ENCODE results near the gene UBE2I.

The UBE2I gene

DNA sequence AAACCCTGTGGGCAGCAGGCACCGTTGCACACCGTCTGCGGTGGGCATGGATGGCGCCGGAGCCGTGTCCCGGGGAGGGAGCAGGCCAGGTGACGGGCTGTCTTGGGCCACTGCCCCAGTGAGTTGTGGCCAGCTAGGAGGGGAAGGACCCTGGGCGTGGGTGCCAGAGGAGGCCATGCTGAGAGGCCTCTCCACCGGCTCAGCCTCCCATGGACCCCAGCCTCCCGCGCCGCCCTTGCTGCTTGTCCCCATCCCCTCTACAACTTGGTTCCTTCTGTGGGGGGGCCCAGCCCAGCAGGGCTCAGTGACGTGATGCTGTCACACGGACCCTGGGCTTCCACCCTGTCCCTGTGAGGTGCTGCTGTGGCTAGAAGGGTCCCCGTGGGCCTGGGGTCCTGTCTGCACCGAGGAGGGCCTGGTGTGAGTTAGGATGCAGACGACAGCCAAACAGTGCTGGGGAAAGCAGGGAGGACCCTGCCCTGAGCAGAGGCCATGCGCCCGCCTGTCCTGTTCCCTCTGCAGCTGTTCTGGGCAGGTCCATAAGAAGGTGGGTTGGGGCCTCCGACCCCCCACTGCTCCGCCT is 11.3 kb downstream of the UBE2I start:
- Histone ChIP-seq H3K27me3 (ENCODE audit: control insufficient read depth in 3 of 3, insufficient read depth in 3 of 3, low read depth in 1 of 3, low read length in 3 of 3) (no peaks in the 10 kb centered on the region), H3K9ac (ENCODE audit: low read depth, low read length, poor library complexity) (peak overlapping the region; percentile 60), H4K8ac (ENCODE audit: low read depth, low read length) (no peak overlapping the region), H3K4ac (ENCODE audit: low read length) (no peak overlapping the region), H2BK12ac (ENCODE audit: low read length) (peak overlapping the region; percentile 22), H2AK5ac (ENCODE audit: low read depth, low read length) (no peak overlapping the region), H3K14ac (ENCODE audit: low read length) (no peak overlapping the region), H3K4me2 (ENCODE audit: insufficient read depth, low read length, poor library complexity, severe bottlenecking) (no peak overlapping the region), H3K9me3 (replicated peaks in 1 of 2; ENCODE audit: control insufficient read depth in 2 of 2, insufficient read depth in 1 of 2, low read depth in 1 of 2, low read length in 2 of 2) (peaks cover 0 to 4% of the 10 kb centered on the region in 2 donors), H3K36me3 (replicated peaks in 1 of 2; ENCODE audit: control insufficient read depth in 2 of 2, insufficient read depth in 2 of 2, low read length in 2 of 2) (peaks cover 76 to 95% of the 10 kb centered on the region in 2 donors), H2BK5ac (ENCODE audit: low read length) (peak overlapping the region; percentile 13), H3K4me3 (ENCODE audit: low read length in 2 of 2) (peak overlapping the region in 1 of 2 donors; percentile 22), H2AFZ (ENCODE audit: low read length) (no peak overlapping the region), H2BK15ac (ENCODE audit: low read length) (no peak overlapping the region), H3K23ac (ENCODE audit: low read depth, low read length, poor library complexity) (no peak overlapping the region), H3K18ac (ENCODE audit: low read length) (no peak overlapping the region), H3K27ac (replicated peaks; ENCODE audit: low read length) (no peak overlapping the region), H3K4me1 (ENCODE audit: control insufficient read depth in 2 of 2, insufficient read depth in 1 of 2, low read depth in 1 of 2, low read length in 2 of 2) (no peaks in the 10 kb centered on the region), H2BK120ac (ENCODE audit: low read depth, low read length) (no peak overlapping the region), H4K91ac (ENCODE audit: low read depth, low read length, poor library complexity) (no peak overlapping the region), H3K79me1 (ENCODE audit: low read depth, low read length) (peaks cover 30% of the 10 kb centered on the region)
- no CpG with 5 or more reads among the region's 22 CpGs for WGBS, 2 donors (ENCODE audit: extremely low coverage in 2 of 2, insufficient read length in 2 of 2, insufficient replicate concordance in 1 of 2)
- no peak for DNase-seq (ENCODE audit: low spot score)

DNA sequence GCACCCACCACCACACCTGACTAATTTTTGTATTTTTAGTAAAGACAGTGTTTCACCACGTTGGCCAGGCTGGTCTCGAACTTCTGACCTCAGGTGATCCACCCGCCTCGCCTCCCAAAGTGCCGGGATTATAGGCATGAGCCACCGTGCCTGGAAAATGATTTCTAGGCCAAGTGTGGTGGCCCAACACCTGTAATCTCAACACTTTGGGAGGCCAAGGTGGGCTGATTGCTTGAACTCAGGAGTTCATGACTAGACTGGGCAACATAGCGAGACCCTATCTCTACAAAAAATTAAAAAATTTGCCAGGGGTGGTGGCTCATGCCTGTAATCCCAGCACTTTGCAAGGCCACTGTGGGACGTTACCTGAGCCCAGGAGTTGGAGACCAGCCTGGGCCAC is 13.0 kb downstream of the UBE2I start:
- H3K4ac ChIP-seq (ENCODE audit: low read length), result no peak overlapping the region
- peaks cover 21% of the 10 kb centered on the region for H3K79me1 ChIP-seq (ENCODE audit: low read depth, low read length)
- H3K4me3 ChIP-seq (ENCODE audit: low read length in 2 of 2), result no peak overlapping the region
- WGBS, 2 donors (ENCODE audit: extremely low coverage in 2 of 2, insufficient read length in 2 of 2, insufficient replicate concordance in 1 of 2), result no CpG with 5 or more reads among the region's 8 CpGs
- no peak overlapping the region for H2AFZ ChIP-seq (ENCODE audit: low read length)
- H3K18ac ChIP-seq (ENCODE audit: low read length), result no peak overlapping the region
- peaks cover 0 to 4% of the 10 kb centered on the region in 2 donors for H3K9me3 ChIP-seq (replicated peaks in 1 of 2; ENCODE audit: control insufficient read depth in 2 of 2, insufficient read depth in 1 of 2, low read depth in 1 of 2, low read length in 2 of 2)
- no peaks in the 10 kb centered on the region for H3K27me3 ChIP-seq (ENCODE audit: control insufficient read depth in 3 of 3, insufficient read depth in 3 of 3, low read depth in 1 of 3, low read length in 3 of 3)
- H3K36me3 ChIP-seq (replicated peaks in 1 of 2; ENCODE audit: control insufficient read depth in 2 of 2, insufficient read depth in 2 of 2, low read length in 2 of 2), result peaks cover 62 to 81% of the 10 kb centered on the region in 2 donors
- no peak overlapping the region for H2BK120ac ChIP-seq (ENCODE audit: low read depth, low read length)
- H3K4me1 ChIP-seq (ENCODE audit: control insufficient read depth in 2 of 2, insufficient read depth in 1 of 2, low read depth in 1 of 2, low read length in 2 of 2), result peaks cover 2 to 4% of the 10 kb centered on the region in 2 donors
- no peak overlapping the region for H3K4me2 ChIP-seq (ENCODE audit: insufficient read depth, low read length, poor library complexity, severe bottlenecking)
- no peak overlapping the region for H3K9ac ChIP-seq (ENCODE audit: low read depth, low read length, poor library complexity)
- no peak overlapping the region for H2AK5ac ChIP-seq (ENCODE audit: low read depth, low read length)
- no peak overlapping the region for H4K8ac ChIP-seq (ENCODE audit: low read depth, low read length)
- no peak overlapping the region for H3K27ac ChIP-seq (replicated peaks; ENCODE audit: low read length)
- H2BK12ac ChIP-seq (ENCODE audit: low read length), result no peak overlapping the region
- no peak overlapping the region for H3K14ac ChIP-seq (ENCODE audit: low read length)
- no peak for DNase-seq (ENCODE audit: low spot score)
- no peak overlapping the region for H2BK5ac ChIP-seq (ENCODE audit: low read length)
- H2BK15ac ChIP-seq (ENCODE audit: low read length), result no peak overlapping the region
- H4K91ac ChIP-seq (ENCODE audit: low read depth, low read length, poor library complexity), result no peak overlapping the region
- H3K23ac ChIP-seq (ENCODE audit: low read depth, low read length, poor library complexity), result no peak overlapping the region

DNA sequence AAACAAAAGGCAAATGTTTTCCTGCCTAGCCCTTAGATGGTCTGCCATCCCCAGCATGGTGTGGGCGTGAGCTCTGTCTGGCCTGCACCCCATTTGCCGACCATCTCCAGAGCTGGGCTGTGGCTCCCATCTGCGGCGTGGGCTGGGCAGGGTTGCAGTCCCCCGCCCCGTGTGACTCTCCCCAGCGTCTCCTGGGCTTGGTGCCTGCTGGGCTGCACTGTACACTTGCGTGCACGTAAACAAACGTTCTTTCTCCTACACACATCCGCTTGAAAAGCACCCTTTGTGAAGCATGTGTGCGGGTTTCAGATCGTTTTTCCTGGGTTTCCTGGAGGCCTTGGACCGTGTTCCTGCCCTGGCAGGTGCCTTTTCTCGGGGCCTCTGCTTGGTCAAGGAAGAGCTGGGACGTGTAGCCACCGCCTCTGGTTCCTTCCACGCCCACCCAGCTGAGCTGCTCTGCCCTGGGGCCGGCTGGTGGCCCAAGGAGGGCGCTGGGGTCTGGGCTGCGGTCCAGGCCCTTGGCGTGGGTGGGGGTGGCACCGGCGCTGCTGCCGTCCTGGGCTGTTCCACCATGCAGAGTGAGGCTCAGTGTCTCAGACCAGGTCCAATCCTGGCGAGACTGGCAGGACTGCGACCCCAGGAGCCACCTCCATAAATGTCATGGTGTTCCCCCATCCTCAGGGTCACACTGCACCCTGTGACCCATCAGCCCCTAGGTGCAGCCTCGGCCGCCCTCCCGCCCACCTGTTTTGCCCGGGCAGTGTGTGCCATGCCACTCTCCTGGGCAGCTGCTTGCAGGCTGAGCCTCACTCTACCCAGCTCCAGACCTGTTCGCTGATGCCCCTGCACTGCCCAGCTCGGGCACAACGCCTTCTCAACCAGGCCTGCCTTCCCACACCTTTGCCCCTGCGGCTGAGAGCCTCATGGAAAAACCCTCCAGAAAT is 14.1 kb downstream of the UBE2I start:
- Histone ChIP-seq H2AK5ac (ENCODE audit: low read depth, low read length) (no peak overlapping the region), H3K36me3 (replicated peaks in 1 of 2; ENCODE audit: control insufficient read depth in 2 of 2, insufficient read depth in 2 of 2, low read length in 2 of 2) (peaks cover 50 to 69% of the 10 kb centered on the region in 2 donors), H2BK12ac (ENCODE audit: low read length) (no peak overlapping the region), H3K9ac (ENCODE audit: low read depth, low read length, poor library complexity) (peak overlapping the region; percentile 70), H3K4me1 (ENCODE audit: control insufficient read depth in 2 of 2, insufficient read depth in 1 of 2, low read depth in 1 of 2, low read length in 2 of 2) (peaks cover 7% of the 10 kb centered on the region in 2 donors), H4K91ac (ENCODE audit: low read depth, low read length, poor library complexity) (no peak overlapping the region), H3K23ac (ENCODE audit: low read depth, low read length, poor library complexity) (peak overlapping the region; percentile 25), H3K27ac (replicated peaks; ENCODE audit: low read length) (no peak overlapping the region), H2BK15ac (ENCODE audit: low read length) (no peak overlapping the region), H3K4me2 (ENCODE audit: insufficient read depth, low read length, poor library complexity, severe bottlenecking) (no peak overlapping the region), H2BK5ac (ENCODE audit: low read length) (peak overlapping the region; percentile 82), H2AFZ (ENCODE audit: low read length) (no peak overlapping the region), H3K27me3 (ENCODE audit: control insufficient read depth in 3 of 3, insufficient read depth in 3 of 3, low read depth in 1 of 3, low read length in 3 of 3) (no peaks in the 10 kb centered on the region), H3K79me1 (ENCODE audit: low read depth, low read length) (peaks cover 15% of the 10 kb centered on the region), H4K8ac (ENCODE audit: low read depth, low read length) (no peak overlapping the region), H3K14ac (ENCODE audit: low read length) (no peak overlapping the region), H3K4ac (ENCODE audit: low read length) (no peak overlapping the region), H3K18ac (ENCODE audit: low read length) (no peak overlapping the region), H3K9me3 (replicated peaks in 1 of 2; ENCODE audit: control insufficient read depth in 2 of 2, insufficient read depth in 1 of 2, low read depth in 1 of 2, low read length in 2 of 2) (peaks cover 0 to 4% of the 10 kb centered on the region in 2 donors), H2BK120ac (ENCODE audit: low read depth, low read length) (no peak overlapping the region), H3K4me3 (ENCODE audit: low read length in 2 of 2) (peak overlapping the region in 1 of 2 donors; percentile 39)
- no CpG with 5 or more reads among the region's 35 CpGs for WGBS, 2 donors (ENCODE audit: extremely low coverage in 2 of 2, insufficient read length in 2 of 2, insufficient replicate concordance in 1 of 2)
- DNase-seq (ENCODE audit: low spot score), result no peak

DNA sequence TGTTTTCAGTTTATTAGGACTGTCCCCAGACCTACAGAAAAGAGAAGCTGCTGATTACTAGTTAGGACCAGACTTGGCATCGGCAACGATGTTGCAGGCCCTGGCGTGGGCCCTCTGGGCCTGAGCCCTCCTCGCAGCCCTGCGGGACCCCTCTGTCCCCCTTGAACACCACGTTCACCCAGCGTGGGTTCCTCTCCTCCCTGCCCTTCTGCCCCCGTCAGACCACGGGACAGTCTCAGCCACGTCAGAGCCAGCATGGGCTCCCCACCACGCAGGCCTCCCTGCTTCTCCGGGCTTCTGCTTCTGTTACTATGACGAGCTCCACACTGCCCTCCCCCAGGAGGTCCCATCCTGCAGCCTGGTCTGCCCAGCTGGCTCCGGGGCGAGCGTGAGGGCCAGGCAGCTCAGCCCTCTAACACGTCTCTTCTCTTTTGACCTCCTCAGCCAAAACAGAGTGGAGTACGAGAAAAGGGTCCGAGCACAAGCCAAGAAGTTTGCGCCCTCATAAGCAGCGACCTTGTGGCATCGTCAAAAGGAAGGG is 14.9 kb downstream of the UBE2I start:
- Histone ChIP-seq H4K91ac (ENCODE audit: low read depth, low read length, poor library complexity) (no peak overlapping the region), H3K4me1 (ENCODE audit: control insufficient read depth in 2 of 2, insufficient read depth in 1 of 2, low read depth in 1 of 2, low read length in 2 of 2) (peaks cover 7% of the 10 kb centered on the region in 2 donors), H3K9ac (ENCODE audit: low read depth, low read length, poor library complexity) (no peak overlapping the region), H3K23ac (ENCODE audit: low read depth, low read length, poor library complexity) (no peak overlapping the region), H3K27me3 (ENCODE audit: control insufficient read depth in 3 of 3, insufficient read depth in 3 of 3, low read depth in 1 of 3, low read length in 3 of 3) (no peaks in the 10 kb centered on the region), H2BK120ac (ENCODE audit: low read depth, low read length) (no peak overlapping the region), H2BK5ac (ENCODE audit: low read length) (no peak overlapping the region), H3K27ac (replicated peaks; ENCODE audit: low read length) (no peak overlapping the region), H2BK15ac (ENCODE audit: low read length) (no peak overlapping the region), H3K4me3 (ENCODE audit: low read length in 2 of 2) (no peak overlapping the region), H3K36me3 (replicated peaks in 1 of 2; ENCODE audit: control insufficient read depth in 2 of 2, insufficient read depth in 2 of 2, low read length in 2 of 2) (peaks cover 43 to 62% of the 10 kb centered on the region in 2 donors), H3K4me2 (ENCODE audit: insufficient read depth, low read length, poor library complexity, severe bottlenecking) (no peak overlapping the region), H3K79me1 (ENCODE audit: low read depth, low read length) (peaks cover 11% of the 10 kb centered on the region), H3K9me3 (replicated peaks in 1 of 2; ENCODE audit: control insufficient read depth in 2 of 2, insufficient read depth in 1 of 2, low read depth in 1 of 2, low read length in 2 of 2) (peaks cover 0 to 1% of the 10 kb centered on the region in 2 donors), H3K18ac (ENCODE audit: low read length) (no peak overlapping the region), H2BK12ac (ENCODE audit: low read length) (no peak overlapping the region), H4K8ac (ENCODE audit: low read depth, low read length) (no peak overlapping the region), H3K14ac (ENCODE audit: low read length) (no peak overlapping the region), H2AFZ (ENCODE audit: low read length) (no peak overlapping the region), H2AK5ac (ENCODE audit: low read depth, low read length) (no peak overlapping the region), H3K4ac (ENCODE audit: low read length) (no peak overlapping the region)
- WGBS, 2 donors (ENCODE audit: extremely low coverage in 2 of 2, insufficient read length in 2 of 2, insufficient replicate concordance in 1 of 2), result no CpG with 5 or more reads among the region's 22 CpGs
- DNase-seq (ENCODE audit: low spot score), result no peak

Measured in neuronal stem cell (in vitro differentiated cells).